Lower lobe of right lung (tissue), 2 donors: ENCODE results near the gene IL31RA. TPM values are rescaled to one million over a fixed set of nuclear protein-coding genes. Genes with fewer than 3 reads are reported as not detected.

ENCODE experiments used
- ATAC-seq, 2 donors: fragments of 200-7000 bp; cut with Tn5 transposase; one replicate each; pipeline ENCODE4 v1.9.1; 2020 to 2022; ENCODE audit warnings: mild to moderate bottlenecking in 2 of 2, moderate library complexity in 2 of 2
- DNase-seq: peaks from one replicate; pipeline ENCODE4 v3.0.0-alpha.2; 2020
- H3K27ac ChIP-seq: fragments of 200-600 bp; one replicate; pipeline ENCODE4 v1.8.0; 2022
- H3K27me3 ChIP-seq: fragments of 200-600 bp; one replicate; pipeline ENCODE4 v1.8.0; 2022; ENCODE audit warnings: low read depth
- H3K36me3 ChIP-seq: fragments of 200-600 bp; one replicate; pipeline ENCODE4 v1.8.0; 2022; ENCODE audit warnings: mild to moderate bottlenecking
- H3K4me1 ChIP-seq: fragments of 200-600 bp; one replicate; pipeline ENCODE4 v1.8.0; 2022
- H3K4me3 ChIP-seq: fragments of 200-600 bp; one replicate; pipeline ENCODE4 v1.8.0; 2022; ENCODE audit warnings: mild to moderate bottlenecking
- H3K9me3 ChIP-seq: fragments of 200-600 bp; one replicate; pipeline ENCODE4 v1.8.0; 2022
- CTCF ChIP-seq: fragments of 200-600 bp; IDR thresholded peaks from one replicate; pipeline ENCODE4 v1.8.0; 2022; ENCODE audit warnings: antibody characterized with exemption, mild to moderate bottlenecking
- intact Hi-C: fragments of 100-400 bp; cut with DNase I; formaldehyde crosslinking; loops from one replicate; pipeline ENCODE4 v1.11.0; 2022
- total RNA-seq: library from RNA; stranded (reverse); fragmentation: NEBNext Ultra II Directional; extraction: Animal tissue kit (Norgen Biotek cat#: 25700); gene quantifications from one replicate; pipeline ENCODE4 v1.2.1, GENCODE V29; 2021
- donor health status: DM: no; HTN: yes; CAD: no; lungs with severe emphysema.

Gene IL31RA
- total RNA-seq, 1 donor from 2014 or later = not detected

GRCh38 chr5:55914971-55915370 lies 63.8 kb downstream of the IL31RA start:
- DNase-seq = no peak
- H3K9me3 ChIP-seq = no peaks in the 10 kb centered on the region
- no peak overlapping the region for H3K4me3 ChIP-seq
- H3K4me1 ChIP-seq = no peaks in the 10 kb centered on the region
- H3K27me3 ChIP-seq = no peaks in the 10 kb centered on the region
- ATAC-seq = no peak
- TF ChIP-seq CTCF = no peak
- intact Hi-C loops = no loop called here
- no peak overlapping the region for H3K27ac ChIP-seq
- no peaks in the 10 kb centered on the region for H3K36me3 ChIP-seq

GRCh38 chr5:55915783-55916182 lies 64.6 kb downstream of the IL31RA start:
- Histone ChIP-seq H3K4me3 (no peak overlapping the region), H3K27me3 (no peaks in the 10 kb centered on the region), H3K4me1 (no peaks in the 10 kb centered on the region), H3K27ac (no peak overlapping the region), H3K9me3 (no peaks in the 10 kb centered on the region), H3K36me3 (no peaks in the 10 kb centered on the region)
- intact Hi-C loops = no loop called here
- no peak for TF ChIP-seq CTCF
- DNase-seq (no peak), ATAC-seq (no peak)

GRCh38 chr5:55916986-55917385 lies 65.8 kb downstream of the IL31RA start:
- no peak for TF ChIP-seq CTCF
- H3K4me1 ChIP-seq = no peaks in the 10 kb centered on the region
- intact Hi-C loops = no loop called here
- H3K4me3 ChIP-seq = no peak overlapping the region
- no peaks in the 10 kb centered on the region for H3K27me3 ChIP-seq
- no peak for ATAC-seq
- no peaks in the 10 kb centered on the region for H3K36me3 ChIP-seq
- H3K27ac ChIP-seq = no peak overlapping the region
- DNase-seq = no peak
- no peaks in the 10 kb centered on the region for H3K9me3 ChIP-seq

GRCh38 chr5:55917402-55918086 lies 66.4 kb downstream of the IL31RA start:
- no peak for DNase-seq
- no peak overlapping the region for H3K27ac ChIP-seq
- ATAC-seq = no peak
- intact Hi-C loops = no loop called here
- H3K9me3 ChIP-seq = no peaks in the 10 kb centered on the region
- H3K27me3 ChIP-seq = no peaks in the 10 kb centered on the region
- H3K4me1 ChIP-seq = no peaks in the 10 kb centered on the region
- H3K4me3 ChIP-seq = no peak overlapping the region
- H3K36me3 ChIP-seq = no peaks in the 10 kb centered on the region
- TF ChIP-seq CTCF = no peak

GRCh38 chr5:55918087-55919035 lies 67.2 kb downstream of the IL31RA start:
- Histone ChIP-seq H3K36me3 (no peaks in the 10 kb centered on the region), H3K27me3 (no peaks in the 10 kb centered on the region), H3K4me1 (no peaks in the 10 kb centered on the region), H3K4me3 (no peak overlapping the region), H3K9me3 (no peaks in the 10 kb centered on the region), H3K27ac (no peak overlapping the region)
- DNase-seq = no peak
- intact Hi-C loops = no loop called here
- no peak for ATAC-seq
- no peak for TF ChIP-seq CTCF
